GM23338 (cell line): ENCODE data around the gene FARP1. TPM values are rescaled to one million over a fixed set of nuclear protein-coding genes. Genes with fewer than 3 reads are reported as not detected.
A peak's percentile ranks its signal among the peaks of the same experiment; 100 is the strongest.

Experiments
- ATAC-seq: fragments of 200-7000 bp; cut with Tn5 transposase; 3 replicates; pipeline ENCODE4 v1.9.1; 2020
- DNase-seq: peaks from one replicate; pipeline ENCODE4 v3.0.0-alpha.2; 2015; ENCODE audit warnings: low spot score
- H2AFZ ChIP-seq: fragments of 200-600 bp; sonication (generic); 2 replicates; pipeline ENCODE4 v1.8.0; 2016; ENCODE audit warnings: antibody characterized with exemption, mild to moderate bottlenecking, moderate library complexity
- H3F3A ChIP-seq: fragments of 200-600 bp; sonication (generic); replicated peaks from 2 replicates; pipeline ENCODE4 v1.8.0; 2017; ENCODE audit warnings: antibody characterized with exemption, mixed run types, low read depth
- H3K27ac ChIP-seq: fragments of 200-600 bp; sonication (generic); 2 replicates; pipeline ENCODE4 v1.6.1; 2016; ENCODE audit warnings: low read depth
- H3K27me3 ChIP-seq: fragments of 200-600 bp; sonication (generic); 2 replicates; pipeline ENCODE4 v1.8.0; 2016; ENCODE audit warnings: mild to moderate bottlenecking, mixed run types, moderate library complexity; ENCODE audit not compliant: insufficient read depth
- H3K36me3 ChIP-seq: fragments of 200-600 bp; sonication (generic); 2 replicates; pipeline ENCODE4 v1.8.0; 2016; ENCODE audit warnings: mild to moderate bottlenecking; ENCODE audit not compliant: insufficient read depth
- H3K4me1 ChIP-seq: fragments of 200-600 bp; sonication (generic); 2 replicates; pipeline ENCODE4 v1.8.0; 2016; ENCODE audit warnings: mild to moderate bottlenecking, moderate library complexity; ENCODE audit not compliant: insufficient read depth
- H3K4me2 ChIP-seq: fragments of 200-600 bp; sonication (generic); 2 replicates; pipeline ENCODE4 v1.7.1; 2017; ENCODE audit warnings: mixed run types
- H3K4me3 ChIP-seq: fragments of 200-600 bp; sonication (generic); 2 replicates; pipeline ENCODE4 v1.6.1; 2016; ENCODE audit warnings: mixed run types
- H3K79me2 ChIP-seq: fragments of 200-600 bp; sonication (generic); replicated peaks from 2 replicates; pipeline ENCODE4 v1.8.0; 2017; ENCODE audit warnings: mild to moderate bottlenecking; ENCODE audit not compliant: insufficient read depth
- H3K9me2 ChIP-seq: fragments of 200-600 bp; sonication (generic); 2 replicates; pipeline ENCODE4 v1.8.0; 2017; ENCODE audit not compliant: insufficient read depth
- H4K20me1 ChIP-seq: fragments of 200-600 bp; sonication (generic); replicated peaks from 2 replicates; pipeline ENCODE4 v1.8.0; 2017; ENCODE audit warnings: mild to moderate bottlenecking; ENCODE audit not compliant: insufficient read depth
- H3K27ac Mint-ChIP-seq: 2 replicates; pipeline ENCODE4 v1.8.0; 2020; ENCODE audit warnings: inconsistent platforms, mild to moderate bottlenecking, moderate library complexity, mixed read lengths
- H3K27me3 Mint-ChIP-seq: 3 replicates; pipeline ENCODE4 v1.8.0; 2022; ENCODE audit warnings: low read depth, mild to moderate bottlenecking, moderate library complexity, mixed read lengths, inconsistent platforms; ENCODE audit not compliant: insufficient read depth, poor library complexity
- H3K36me3 Mint-ChIP-seq: 3 replicates; pipeline ENCODE4 v1.8.0; 2021; ENCODE audit warnings: low read depth, mild to moderate bottlenecking, inconsistent platforms, moderate library complexity, mixed read lengths
- H3K4me1 Mint-ChIP-seq: 3 replicates; pipeline ENCODE4 v1.8.0; 2020; ENCODE audit warnings: mild to moderate bottlenecking, inconsistent platforms, mixed read lengths
- H3K4me3 Mint-ChIP-seq: 3 replicates; pipeline ENCODE4 v1.8.0; 2021; ENCODE audit warnings: moderate library complexity, mild to moderate bottlenecking, inconsistent platforms, mixed read lengths
- H3K9me3 Mint-ChIP-seq: 3 replicates; pipeline ENCODE4 v1.8.0; 2020; ENCODE audit warnings: moderate library complexity, mild to moderate bottlenecking, inconsistent platforms, mixed read lengths
- EZH2 ChIP-seq: fragments of 200-600 bp; sonication (generic); IDR thresholded peaks from one replicate; pipeline ENCODE4 v1.8.0; 2017; ENCODE audit warnings: antibody characterized with exemption, mild to moderate bottlenecking, low read depth; ENCODE audit not compliant: unreplicated experiment
- JUNB ChIP-seq: IDR thresholded peaks from one replicate; pipeline ENCODE4 v1.6.1; 2016; ENCODE audit warnings: antibody characterized with exemption; ENCODE audit not compliant: unreplicated experiment
- NANOG ChIP-seq: IDR thresholded peaks from 2 replicates; pipeline ENCODE4 v1.6.1; 2016; ENCODE audit warnings: antibody characterized with exemption, borderline replicate concordance
- POLR2AphosphoS5 ChIP-seq: IDR thresholded peaks from 2 replicates; pipeline ENCODE4 v1.6.1; 2016; ENCODE audit warnings: antibody characterized with exemption, low read depth
- polyA plus RNA-seq: library from polyadenylated mRNA; unstranded; fragments of >200 nt; fragmentation: Nextera tagmentation; extraction: Ambion mirVana; gene quantifications from 2 replicates; pipeline ENCODE4 v1.2.1, GENCODE V29; 2016
- total RNA-seq: library from RNA; depleted of rRNA; stranded (reverse); fragments of >200 nt; shearing (Covaris generic); gene quantifications from 2 replicates; pipeline ENCODE4 v1.2.3, GENCODE V29; 2014
- TF ChIP-seq, protein P1 (sequence below), 2 experiments: fragments of 200-600 bp in 1 of 2; sonication (generic) in 1 of 2; conservative IDR thresholded peaks; 2 replicates each; pipeline versions ENCODE4 v1.5.1 to v1.6.1; 2016 to 2017; ENCODE audit warnings: antibody characterized with exemption in 2 of 2, low read depth in 2 of 2, mild to moderate bottlenecking in 2 of 2, moderate library complexity in 1 of 2
- TF ChIP-seq, protein P2 (sequence below): IDR thresholded peaks from 2 replicates; pipeline ENCODE4 v1.6.1; 2016; ENCODE audit warnings: antibody characterized with exemption
- TF ChIP-seq, protein P3 (sequence below): fragments of 250-450 bp; sonication (Bioruptor Pico); IDR thresholded peaks from 2 replicates; pipeline ENCODE4 v1.5.0; 2020; ENCODE audit warnings: mild to moderate bottlenecking, moderate library complexity

FARP1 gene
- total and polyA plus RNA-seq, 2 experiments from 2014 or later: 53.6 to 82.5 TPM

DNA sequence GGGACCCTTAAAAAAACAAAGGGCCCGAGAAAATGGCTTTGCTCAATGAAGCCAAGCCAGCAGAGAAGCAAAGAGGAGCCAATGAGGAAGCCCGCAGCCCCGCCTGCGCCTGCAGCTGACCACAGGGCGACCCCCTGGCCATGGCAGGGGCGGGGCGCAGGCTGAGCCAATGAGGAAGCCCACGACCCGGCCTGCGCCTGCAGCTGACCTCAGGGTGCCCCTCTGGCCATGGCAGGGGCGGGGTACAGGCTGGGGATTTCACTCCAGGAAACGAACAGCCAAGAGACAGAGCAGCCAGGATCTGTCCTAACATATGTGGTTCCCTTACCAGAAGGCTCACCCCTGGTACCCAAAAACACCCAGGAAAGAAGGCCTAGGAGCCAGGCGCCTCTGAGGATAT is 332.6 kb downstream of the FARP1 start (continued):
- TF ChIP-seq, protein P1, sequence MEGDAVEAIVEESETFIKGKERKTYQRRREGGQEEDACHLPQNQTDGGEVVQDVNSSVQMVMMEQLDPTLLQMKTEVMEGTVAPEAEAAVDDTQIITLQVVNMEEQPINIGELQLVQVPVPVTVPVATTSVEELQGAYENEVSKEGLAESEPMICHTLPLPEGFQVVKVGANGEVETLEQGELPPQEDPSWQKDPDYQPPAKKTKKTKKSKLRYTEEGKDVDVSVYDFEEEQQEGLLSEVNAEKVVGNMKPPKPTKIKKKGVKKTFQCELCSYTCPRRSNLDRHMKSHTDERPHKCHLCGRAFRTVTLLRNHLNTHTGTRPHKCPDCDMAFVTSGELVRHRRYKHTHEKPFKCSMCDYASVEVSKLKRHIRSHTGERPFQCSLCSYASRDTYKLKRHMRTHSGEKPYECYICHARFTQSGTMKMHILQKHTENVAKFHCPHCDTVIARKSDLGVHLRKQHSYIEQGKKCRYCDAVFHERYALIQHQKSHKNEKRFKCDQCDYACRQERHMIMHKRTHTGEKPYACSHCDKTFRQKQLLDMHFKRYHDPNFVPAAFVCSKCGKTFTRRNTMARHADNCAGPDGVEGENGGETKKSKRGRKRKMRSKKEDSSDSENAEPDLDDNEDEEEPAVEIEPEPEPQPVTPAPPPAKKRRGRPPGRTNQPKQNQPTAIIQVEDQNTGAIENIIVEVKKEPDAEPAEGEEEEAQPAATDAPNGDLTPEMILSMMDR (conservative IDR thresholded peaks at IDR 0.05; ENCODE audit: low read depth in 2 of 2): no peak
- TF ChIP-seq POLR2AphosphoS5: no peak
- TF ChIP-seq NANOG: no peak

DNA sequence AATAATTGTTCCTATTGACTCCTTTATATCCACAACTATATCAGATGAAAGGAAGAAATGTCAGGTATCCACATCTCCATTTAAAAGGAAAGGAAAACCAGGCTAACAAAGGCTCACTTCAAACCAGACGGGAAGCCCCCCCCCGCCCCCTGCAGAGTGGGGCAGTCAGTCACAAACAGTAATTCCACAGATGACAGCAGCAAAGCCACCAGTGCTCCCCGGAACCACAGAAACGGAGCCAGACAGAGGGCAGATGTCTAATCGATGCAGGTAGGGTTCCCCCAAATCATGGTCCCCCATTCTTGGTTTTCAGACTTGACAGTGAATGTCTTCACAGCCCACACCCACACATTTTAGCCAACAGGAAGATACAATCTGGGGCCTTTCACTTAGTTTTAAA is 333.2 kb downstream of the FARP1 start:
- peak overlapping the region; percentile 59 for H3K4me3 Mint-ChIP-seq
- DNase-seq (peak; percentile 80), ATAC-seq (peak; percentile 14; the same call in 2 of the 3 replicates)
- Histone ChIP-seq H3F3A (peaks cover 8% of the 10 kb centered on the region), H3K36me3 (no peaks in the 10 kb centered on the region; the same call in 1 of the 2 replicates), H3K9me2 (no peaks in the 10 kb centered on the region), H4K20me1 (peaks cover 28% of the 10 kb centered on the region), H3K79me2 (peaks cover 77% of the 10 kb centered on the region), H3K27me3 (no peaks in the 10 kb centered on the region), H2AFZ (no peak overlapping the region), H3K4me3 (peak overlapping the region; percentile 26; the same call in 1 of the 2 replicates), H3K27ac (peak overlapping the region; percentile 67), H3K4me1 (peaks cover 50% of the 10 kb centered on the region), H3K4me2 (peak overlapping the region; percentile 69)
- peaks cover 62% of the 10 kb centered on the region for H3K4me1 Mint-ChIP-seq
- H3K36me3 Mint-ChIP-seq: peaks cover 43% of the 10 kb centered on the region
- peak overlapping the region; percentile 42; the same call in 1 of the 2 replicates for H3K27ac Mint-ChIP-seq
- TF ChIP-seq, protein P2, sequence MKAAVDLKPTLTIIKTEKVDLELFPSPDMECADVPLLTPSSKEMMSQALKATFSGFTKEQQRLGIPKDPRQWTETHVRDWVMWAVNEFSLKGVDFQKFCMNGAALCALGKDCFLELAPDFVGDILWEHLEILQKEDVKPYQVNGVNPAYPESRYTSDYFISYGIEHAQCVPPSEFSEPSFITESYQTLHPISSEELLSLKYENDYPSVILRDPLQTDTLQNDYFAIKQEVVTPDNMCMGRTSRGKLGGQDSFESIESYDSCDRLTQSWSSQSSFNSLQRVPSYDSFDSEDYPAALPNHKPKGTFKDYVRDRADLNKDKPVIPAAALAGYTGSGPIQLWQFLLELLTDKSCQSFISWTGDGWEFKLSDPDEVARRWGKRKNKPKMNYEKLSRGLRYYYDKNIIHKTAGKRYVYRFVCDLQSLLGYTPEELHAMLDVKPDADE: peak; percentile 58; the same call in 1 of the 2 replicates
- TF ChIP-seq EZH2: no peak
- H3K9me3 Mint-ChIP-seq: no peaks in the 10 kb centered on the region
- H3K27me3 Mint-ChIP-seq: peaks cover 2% of the 10 kb centered on the region

DNA sequence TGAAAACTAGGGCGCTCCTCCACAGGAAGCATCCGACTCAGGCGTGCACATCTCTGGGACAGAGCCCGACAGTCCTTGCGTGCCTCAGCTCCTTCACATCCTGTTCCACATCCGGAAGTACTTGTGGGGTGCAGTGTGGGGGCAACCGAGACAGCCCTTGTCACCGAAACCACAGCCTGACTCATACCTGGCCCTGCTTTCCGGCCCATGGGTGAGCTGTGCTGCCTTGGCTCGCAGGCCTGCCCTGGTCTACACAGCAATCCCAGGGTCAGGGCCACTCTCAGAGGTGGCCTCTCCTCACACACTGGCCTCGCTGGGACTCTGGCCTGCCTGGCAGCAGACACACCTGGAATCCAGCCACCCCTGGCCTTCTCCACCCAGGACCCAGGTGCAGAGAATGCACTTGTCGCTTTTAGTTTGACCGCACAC is 333.7 kb downstream of the FARP1 start:
- Histone ChIP-seq H3K4me2 (peak overlapping the region; percentile 69), H3K27ac (peak overlapping the region; percentile 67), H3K4me1 (peaks cover 50% of the 10 kb centered on the region), H2AFZ (no peak overlapping the region), H4K20me1 (peaks cover 33% of the 10 kb centered on the region), H3K27me3 (no peaks in the 10 kb centered on the region), H3K9me2 (no peaks in the 10 kb centered on the region), H3K4me3 (peak overlapping the region; percentile 26; the same call in 1 of the 2 replicates), H3F3A (peaks cover 8% of the 10 kb centered on the region), H3K79me2 (peaks cover 77% of the 10 kb centered on the region), H3K36me3 (no peaks in the 10 kb centered on the region; the same call in 1 of the 2 replicates)
- H3K27ac Mint-ChIP-seq: peak overlapping the region; percentile 42; the same call in 1 of the 2 replicates
- peak; percentile 45 for DNase-seq
- no peaks in the 10 kb centered on the region for H3K9me3 Mint-ChIP-seq
- H3K4me3 Mint-ChIP-seq: peak overlapping the region; percentile 59
- ATAC-seq: peak; percentile 21; the same call in 2 of the 3 replicates
- H3K27me3 Mint-ChIP-seq: peaks cover 2% of the 10 kb centered on the region
- peaks cover 66% of the 10 kb centered on the region for H3K4me1 Mint-ChIP-seq
- peaks cover 43% of the 10 kb centered on the region for H3K36me3 Mint-ChIP-seq
- TF ChIP-seq JUNB: no peak
- TF ChIP-seq, protein P3, sequence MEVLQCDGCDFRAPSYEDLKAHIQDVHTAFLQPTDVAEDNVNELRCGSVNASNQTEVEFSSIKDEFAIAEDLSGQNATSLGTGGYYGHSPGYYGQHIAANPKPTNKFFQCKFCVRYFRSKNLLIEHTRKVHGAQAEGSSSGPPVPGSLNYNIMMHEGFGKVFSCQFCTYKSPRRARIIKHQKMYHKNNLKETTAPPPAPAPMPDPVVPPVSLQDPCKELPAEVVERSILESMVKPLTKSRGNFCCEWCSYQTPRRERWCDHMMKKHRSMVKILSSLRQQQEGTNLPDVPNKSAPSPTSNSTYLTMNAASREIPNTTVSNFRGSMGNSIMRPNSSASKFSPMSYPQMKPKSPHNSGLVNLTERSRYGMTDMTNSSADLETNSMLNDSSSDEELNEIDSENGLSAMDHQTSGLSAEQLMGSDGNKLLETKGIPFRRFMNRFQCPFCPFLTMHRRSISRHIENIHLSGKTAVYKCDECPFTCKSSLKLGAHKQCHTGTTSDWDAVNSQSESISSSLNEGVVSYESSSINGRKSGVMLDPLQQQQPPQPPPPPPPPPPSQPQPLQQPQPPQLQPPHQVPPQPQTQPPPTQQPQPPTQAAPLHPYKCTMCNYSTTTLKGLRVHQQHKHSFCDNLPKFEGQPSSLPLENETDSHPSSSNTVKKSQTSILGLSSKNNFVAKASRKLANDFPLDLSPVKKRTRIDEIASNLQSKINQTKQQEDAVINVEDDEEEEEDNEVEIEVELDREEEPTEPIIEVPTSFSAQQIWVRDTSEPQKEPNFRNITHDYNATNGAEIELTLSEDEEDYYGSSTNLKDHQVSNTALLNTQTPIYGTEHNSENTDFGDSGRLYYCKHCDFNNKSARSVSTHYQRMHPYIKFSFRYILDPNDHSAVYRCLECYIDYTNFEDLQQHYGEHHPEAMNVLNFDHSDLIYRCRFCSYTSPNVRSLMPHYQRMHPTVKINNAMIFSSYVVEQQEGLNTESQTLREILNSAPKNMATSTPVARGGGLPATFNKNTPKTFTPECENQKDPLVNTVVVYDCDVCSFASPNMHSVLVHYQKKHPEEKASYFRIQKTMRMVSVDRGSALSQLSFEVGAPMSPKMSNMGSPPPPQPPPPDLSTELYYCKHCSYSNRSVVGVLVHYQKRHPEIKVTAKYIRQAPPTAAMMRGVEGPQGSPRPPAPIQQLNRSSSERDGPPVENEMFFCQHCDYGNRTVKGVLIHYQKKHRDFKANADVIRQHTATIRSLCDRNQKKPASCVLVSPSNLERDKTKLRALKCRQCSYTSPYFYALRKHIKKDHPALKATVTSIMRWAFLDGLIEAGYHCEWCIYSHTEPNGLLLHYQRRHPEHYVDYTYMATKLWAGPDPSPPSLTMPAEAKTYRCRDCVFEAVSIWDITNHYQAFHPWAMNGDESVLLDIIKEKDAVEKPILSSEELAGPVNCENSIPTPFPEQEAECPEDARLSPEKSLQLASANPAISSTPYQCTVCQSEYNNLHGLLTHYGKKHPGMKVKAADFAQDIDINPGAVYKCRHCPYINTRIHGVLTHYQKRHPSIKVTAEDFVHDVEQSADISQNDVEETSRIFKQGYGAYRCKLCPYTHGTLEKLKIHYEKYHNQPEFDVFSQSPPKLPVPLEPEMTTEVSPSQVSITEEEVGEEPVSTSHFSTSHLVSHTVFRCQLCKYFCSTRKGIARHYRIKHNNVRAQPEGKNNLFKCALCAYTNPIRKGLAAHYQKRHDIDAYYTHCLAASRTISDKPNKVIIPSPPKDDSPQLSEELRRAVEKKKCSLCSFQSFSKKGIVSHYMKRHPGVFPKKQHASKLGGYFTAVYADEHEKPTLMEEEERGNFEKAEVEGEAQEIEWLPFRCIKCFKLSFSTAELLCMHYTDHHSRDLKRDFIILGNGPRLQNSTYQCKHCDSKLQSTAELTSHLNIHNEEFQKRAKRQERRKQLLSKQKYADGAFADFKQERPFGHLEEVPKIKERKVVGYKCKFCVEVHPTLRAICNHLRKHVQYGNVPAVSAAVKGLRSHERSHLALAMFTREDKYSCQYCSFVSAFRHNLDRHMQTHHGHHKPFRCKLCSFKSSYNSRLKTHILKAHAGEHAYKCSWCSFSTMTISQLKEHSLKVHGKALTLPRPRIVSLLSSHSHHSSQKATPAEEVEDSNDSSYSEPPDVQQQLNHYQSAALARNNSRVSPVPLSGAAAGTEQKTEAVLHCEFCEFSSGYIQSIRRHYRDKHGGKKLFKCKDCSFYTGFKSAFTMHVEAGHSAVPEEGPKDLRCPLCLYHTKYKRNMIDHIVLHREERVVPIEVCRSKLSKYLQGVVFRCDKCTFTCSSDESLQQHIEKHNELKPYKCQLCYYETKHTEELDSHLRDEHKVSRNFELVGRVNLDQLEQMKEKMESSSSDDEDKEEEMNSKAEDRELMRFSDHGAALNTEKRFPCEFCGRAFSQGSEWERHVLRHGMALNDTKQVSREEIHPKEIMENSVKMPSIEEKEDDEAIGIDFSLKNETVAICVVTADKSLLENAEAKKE (CRISPR knock-in tag): no peak
